Smooth muscle cell (in vitro differentiated cells): ENCODE results near the gene ADGRD1. TPM values are rescaled to one million over a fixed set of nuclear protein-coding genes. Genes with fewer than 3 reads are reported as not detected.

Experiments
- DNase-seq: peaks from one replicate; lab custom pipeline; 2025; ENCODE audit not compliant: unreplicated experiment; lab: John Stamatoyannopoulos, UW
- H2AFZ ChIP-seq: fragments of 200-600 bp; sonication (generic); 2 replicates; pipeline ENCODE4 v1.6.0; 2016; ENCODE audit warnings: antibody characterized with exemption, low read depth, mild to moderate bottlenecking
- H3F3A ChIP-seq: fragments of 200-600 bp; sonication (generic); 2 replicates; pipeline ENCODE4 v1.6.0; 2017; ENCODE audit warnings: antibody characterized with exemption, low read depth
- H3K27ac ChIP-seq: fragments of 200-600 bp; sonication (generic); 2 replicates; pipeline ENCODE4 v1.5.1; 2016; ENCODE audit warnings: low read depth, mild to moderate bottlenecking
- H3K27me3 ChIP-seq: fragments of 200-600 bp; sonication (generic); 2 replicates; pipeline ENCODE4 v1.6.1; 2016; ENCODE audit warnings: low read depth, mild to moderate bottlenecking
- H3K36me3 ChIP-seq: fragments of 200-600 bp; sonication (generic); 2 replicates; pipeline ENCODE4 v1.5.1; 2016; ENCODE audit warnings: low read depth
- H3K4me1 ChIP-seq: fragments of 200-600 bp; sonication (generic); 2 replicates; pipeline ENCODE4 v1.5.1; 2016; ENCODE audit warnings: low read depth
- H3K4me2 ChIP-seq: fragments of 200-600 bp; sonication (generic); 2 replicates; pipeline ENCODE4 v1.6.0; 2016; ENCODE audit warnings: mild to moderate bottlenecking
- H3K4me3 ChIP-seq: fragments of 200-600 bp; sonication (generic); 2 replicates; pipeline ENCODE4 v1.5.1; 2016; ENCODE audit warnings: mild to moderate bottlenecking
- H3K79me2 ChIP-seq: fragments of 200-600 bp; sonication (generic); 2 replicates; pipeline ENCODE4 v1.6.0; 2016; ENCODE audit warnings: low read depth, mild to moderate bottlenecking
- H3K9ac ChIP-seq: fragments of 200-600 bp; sonication (generic); 2 replicates; pipeline ENCODE4 v1.6.0; 2016; ENCODE audit warnings: low read depth
- H3K9me3 ChIP-seq: fragments of 200-600 bp; sonication (generic); replicated peaks from 2 replicates; pipeline ENCODE4 v1.5.1; 2016; ENCODE audit warnings: low read depth
- H4K20me1 ChIP-seq: fragments of 200-600 bp; sonication (generic); 2 replicates; pipeline ENCODE4 v1.6.0; 2016; ENCODE audit warnings: low read depth
- CTCF ChIP-seq: fragments of 200-600 bp; sonication (generic); IDR thresholded peaks from 2 replicates; pipeline ENCODE4 v1.5.1; 2017; ENCODE audit warnings: borderline replicate concordance, mild to moderate bottlenecking, antibody characterized with exemption; ENCODE audit not compliant: insufficient read depth, poor library complexity, severe bottlenecking
- whole genome bisulfite sequencing: methylation state at CpG from one replicate; pipeline ENCODE4 v1.1.7; 2016; ENCODE audit warnings: low lambda C conversion rate; 5-methylcytosine and 5-hydroxymethylcytosine counted together
- polyA plus RNA-seq: library from polyadenylated mRNA; unstranded; fragments of >200 nt; fragmentation: Nextera tagmentation; extraction: Ambion mirVana; gene quantifications from 2 replicates; pipeline ENCODE4 v1.2.1, GENCODE V29; 2016
- total RNA-seq: library from RNA; depleted of rRNA; stranded (reverse); fragments of >200 nt; gene quantifications from 2 replicates; pipeline ENCODE4 v1.2.3, GENCODE V29; 2014

Gene ADGRD1
- total and polyA plus RNA-seq, 2 experiments from 2014 or later = 0.14 TPM; not detected in 1

GRCh38 chr12:130992448-130992847 is 38.7 kb downstream of the ADGRD1 start:
- Histone ChIP-seq H2AFZ (no peak overlapping the region), H3K4me2 (no peak overlapping the region), H3K27me3 (no peaks in the 10 kb centered on the region), H3K27ac (no peak overlapping the region), H4K20me1 (no peaks in the 10 kb centered on the region), H3K4me3 (no peak overlapping the region), H3K79me2 (no peaks in the 10 kb centered on the region), H3K4me1 (peaks cover 4% of the 10 kb centered on the region), H3K9ac (no peak overlapping the region), H3F3A (no peaks in the 10 kb centered on the region), H3K9me3 (no peaks in the 10 kb centered on the region), H3K36me3 (no peaks in the 10 kb centered on the region)
- WGBS = 89% methylated on average over 8 of the region's 8 CpGs
- no peak for DNase-seq
- TF ChIP-seq CTCF = no peak

- Histone ChIP-seq H4K20me1 (no peaks in the 10 kb centered on the region), H3K27ac (no peak overlapping the region), H3K9ac (no peak overlapping the region), H3K4me2 (no peak overlapping the region), H3K9me3 (no peaks in the 10 kb centered on the region), H3K36me3 (no peaks in the 10 kb centered on the region), H3K4me1 (peaks cover 4% of the 10 kb centered on the region), H3K4me3 (no peak overlapping the region), H3K79me2 (no peaks in the 10 kb centered on the region), H3F3A (no peaks in the 10 kb centered on the region), H3K27me3 (no peaks in the 10 kb centered on the region), H2AFZ (no peak overlapping the region)
- WGBS = 92% methylated on average over 5 of the region's 5 CpGs
- no peak for DNase-seq
- TF ChIP-seq CTCF = no peak
Observed at GRCh38 chr12:130992979-130993538, 39.4 kb downstream of the ADGRD1 start.

GRCh38 chr12:130993759-130994670 is 40.3 kb downstream of the ADGRD1 start:
- DNase-seq = no peak
- WGBS = 96% methylated on average over 32 of the region's 32 CpGs

More at GRCh38 chr12:130993759-130994670, 40.3 kb downstream of the ADGRD1 start:
- Histone ChIP-seq H3K27me3 (no peaks in the 10 kb centered on the region), H3K27ac (no peak overlapping the region), H3K4me1 (peaks cover 4% of the 10 kb centered on the region), H3K9ac (no peak overlapping the region), H3K36me3 (no peaks in the 10 kb centered on the region), H3K4me2 (no peak overlapping the region), H3K4me3 (no peak overlapping the region), H3K79me2 (no peaks in the 10 kb centered on the region), H4K20me1 (no peaks in the 10 kb centered on the region), H3K9me3 (no peaks in the 10 kb centered on the region), H2AFZ (no peak overlapping the region), H3F3A (no peaks in the 10 kb centered on the region)
- no peak for TF ChIP-seq CTCF
